Measurements from ENCODE around the gene REEP3.

DNA sequence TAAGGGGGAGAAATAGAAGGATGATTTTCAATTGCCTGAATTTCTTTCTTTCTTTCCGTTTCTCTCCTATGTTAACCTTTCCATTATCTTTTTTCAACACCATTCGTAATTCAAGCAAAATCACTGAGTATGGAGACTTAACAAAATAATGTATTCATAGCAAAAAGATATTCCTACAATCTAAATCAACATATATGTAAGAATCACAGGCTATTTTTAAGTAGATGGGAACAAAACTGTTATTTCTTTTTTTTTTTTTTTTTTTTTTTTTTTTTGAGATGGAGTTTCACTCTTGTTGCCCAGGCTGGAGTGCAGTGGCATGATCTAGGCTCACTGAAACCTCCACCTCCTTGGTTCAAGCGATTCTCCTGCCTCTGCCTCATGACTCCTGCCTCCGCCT is 28.2 kb upstream of the REEP3 start:
- TF ChIP-seq, protein P1, sequence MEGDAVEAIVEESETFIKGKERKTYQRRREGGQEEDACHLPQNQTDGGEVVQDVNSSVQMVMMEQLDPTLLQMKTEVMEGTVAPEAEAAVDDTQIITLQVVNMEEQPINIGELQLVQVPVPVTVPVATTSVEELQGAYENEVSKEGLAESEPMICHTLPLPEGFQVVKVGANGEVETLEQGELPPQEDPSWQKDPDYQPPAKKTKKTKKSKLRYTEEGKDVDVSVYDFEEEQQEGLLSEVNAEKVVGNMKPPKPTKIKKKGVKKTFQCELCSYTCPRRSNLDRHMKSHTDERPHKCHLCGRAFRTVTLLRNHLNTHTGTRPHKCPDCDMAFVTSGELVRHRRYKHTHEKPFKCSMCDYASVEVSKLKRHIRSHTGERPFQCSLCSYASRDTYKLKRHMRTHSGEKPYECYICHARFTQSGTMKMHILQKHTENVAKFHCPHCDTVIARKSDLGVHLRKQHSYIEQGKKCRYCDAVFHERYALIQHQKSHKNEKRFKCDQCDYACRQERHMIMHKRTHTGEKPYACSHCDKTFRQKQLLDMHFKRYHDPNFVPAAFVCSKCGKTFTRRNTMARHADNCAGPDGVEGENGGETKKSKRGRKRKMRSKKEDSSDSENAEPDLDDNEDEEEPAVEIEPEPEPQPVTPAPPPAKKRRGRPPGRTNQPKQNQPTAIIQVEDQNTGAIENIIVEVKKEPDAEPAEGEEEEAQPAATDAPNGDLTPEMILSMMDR (IDR thresholded peaks at IDR 0.05): no peak
- TF ChIP-seq POLR2A (IDR thresholded peaks at IDR 0.05): no peak

All from thyroid gland (tissue), 4 donors.